GM18499 (cell line): ENCODE data around the gene SH2D4B.

Experiments used
- ATAC-seq: cut with Tn5 transposase; IDR thresholded peaks from one replicate; pipeline ENCODE4 v1.9.1; 2021; ENCODE audit warnings: moderate number of reproducible peaks; ENCODE audit not compliant: insufficient read depth, unreplicated experiment

The SH2D4B gene

GRCh38 chr10:80503584-80504157, 34.0 kb upstream of the SH2D4B start:
- ATAC-seq = no peak

GRCh38 chr10:80504158-80504811, 33.4 kb upstream of the SH2D4B start:
- ATAC-seq = no peak

- ATAC-seq = no peak
Measured at GRCh38 chr10:80504897-80505465, 32.7 kb upstream of the SH2D4B start.

- no peak for ATAC-seq
Measured at GRCh38 chr10:80506189-80506575, 31.5 kb upstream of the SH2D4B start.

- ATAC-seq = no peak
Measured at GRCh38 chr10:80506836-80507487, 30.7 kb upstream of the SH2D4B start.

GRCh38 chr10:80509108-80509402, 28.6 kb upstream of the SH2D4B start:
- ATAC-seq = no peak

- no peak for ATAC-seq
Measured at GRCh38 chr10:80509403-80510161, 28.1 kb upstream of the SH2D4B start.

- no peak for ATAC-seq
Measured at GRCh38 chr10:80512031-80512526, 25.6 kb upstream of the SH2D4B start.

GRCh38 chr10:80513106-80513505, 24.6 kb upstream of the SH2D4B start:
- ATAC-seq = no peak

- ATAC-seq = no peak
Measured at GRCh38 chr10:80515511-80515910, 22.2 kb upstream of the SH2D4B start.

GRCh38 chr10:80515941-80516340, 21.8 kb upstream of the SH2D4B start:
- ATAC-seq = no peak

GRCh38 chr10:80516506-80517075, 21.1 kb upstream of the SH2D4B start:
- no peak for ATAC-seq

GRCh38 chr10:80517416-80518142, 20.1 kb upstream of the SH2D4B start:
- no peak for ATAC-seq

- no peak for ATAC-seq
Measured at GRCh38 chr10:80518143-80518806, 19.4 kb upstream of the SH2D4B start.

- ATAC-seq = no peak
Measured at GRCh38 chr10:80518807-80519360, 18.8 kb upstream of the SH2D4B start.

- ATAC-seq = no peak
Measured at GRCh38 chr10:80519936-80520650, 17.6 kb upstream of the SH2D4B start.

- ATAC-seq = no peak
Measured at GRCh38 chr10:80520661-80521470, 16.8 kb upstream of the SH2D4B start.
